Bronchial smooth muscle cell (primary cell): ENCODE measurements around the gene ZDHHC8. TPM values are rescaled to one million over a fixed set of nuclear protein-coding genes. Genes with fewer than 3 reads are reported as not detected.

Experiments used
- total RNA-seq: library from RNA; depleted of rRNA; stranded (reverse); fragments of >200 nt; gene quantifications from 2 replicates; pipeline ENCODE4 v1.2.1, GENCODE V29; 2014

The ZDHHC8 gene
- 3.5 and 7.5 TPM in 2 replicates for total RNA-seq

GRCh38 chr22:20131597-20131858 is at the start of gene ZDHHC8:
ZDHHC8 (plus strand) TSS chr22:20131804; CDS start chr22:20131948, 144 bp downstream.

GRCh38 chr22:20115691-20116375 is 15.8 kb upstream of the ZDHHC8 start, which contains the start of gene RANBP1:
RANBP1 (plus strand) TSS chr22:20116104; CDS start chr22:20116185, 81 bp downstream.

GRCh38 chr22:20116951-20117632 is 14.5 kb upstream of the ZDHHC8 start, which contains the start of gene TRMT2A:
TRMT2A (minus strand) TSS chr22:20117226; CDS start chr22:20116906, 320 bp downstream.

GRCh38 chr22:20150381-20151275 is 19.0 kb downstream of the ZDHHC8 start, which contains the start of gene CCDC188:
CCDC188 (minus strand) TSS chr22:20151055; CDS start chr22:20150986, 69 bp downstream.

Other genes with a start within 250 kb of the ZDHHC8 start
- gene COMT, start 190.0 kb upstream of the ZDHHC8 start, total RNA-seq, result 131 and 234 TPM in 2 replicates
- gene TXNRD2, start 190.0 kb upstream of the ZDHHC8 start, total RNA-seq, result 18.6 and 21.9 TPM in 2 replicates
- gene ARVCF, start 115.0 kb upstream of the ZDHHC8 start, total RNA-seq, result 9.1 and 10.7 TPM in 2 replicates
- gene TANGO2, start 110.7 kb upstream of the ZDHHC8 start, total RNA-seq, result 28.1 and 32.5 TPM in 2 replicates
- 26.3 and 33.0 TPM in 2 replicates for gene DGCR8, start 51.6 kb upstream of the ZDHHC8 start, total RNA-seq
- 91.0 and 101 TPM in 2 replicates for gene RANBP1, start 15.7 kb upstream of the ZDHHC8 start, total RNA-seq
- gene TRMT2A, start 14.6 kb upstream of the ZDHHC8 start, total RNA-seq, result 41.6 and 42.6 TPM in 2 replicates
- not detected in 2 replicates for gene CCDC188, start 19.3 kb downstream of the ZDHHC8 start, total RNA-seq
- gene RTN4R, start 136.5 kb downstream of the ZDHHC8 start, total RNA-seq, result 0.32 TPM in 1 of 2 replicates, not detected in the other
- 59.1 and 82.9 TPM in 2 replicates for gene DGCR6L, start 188.3 kb downstream of the ZDHHC8 start, total RNA-seq